Measurements from ENCODE around the gene LANCL3. TPM values are rescaled to one million over a fixed set of nuclear protein-coding genes. Genes with fewer than 3 reads are reported as not detected.

The LANCL3 gene
- total RNA-seq, 1 experiment from 2014 or later = 1.5 TPM

DNA sequence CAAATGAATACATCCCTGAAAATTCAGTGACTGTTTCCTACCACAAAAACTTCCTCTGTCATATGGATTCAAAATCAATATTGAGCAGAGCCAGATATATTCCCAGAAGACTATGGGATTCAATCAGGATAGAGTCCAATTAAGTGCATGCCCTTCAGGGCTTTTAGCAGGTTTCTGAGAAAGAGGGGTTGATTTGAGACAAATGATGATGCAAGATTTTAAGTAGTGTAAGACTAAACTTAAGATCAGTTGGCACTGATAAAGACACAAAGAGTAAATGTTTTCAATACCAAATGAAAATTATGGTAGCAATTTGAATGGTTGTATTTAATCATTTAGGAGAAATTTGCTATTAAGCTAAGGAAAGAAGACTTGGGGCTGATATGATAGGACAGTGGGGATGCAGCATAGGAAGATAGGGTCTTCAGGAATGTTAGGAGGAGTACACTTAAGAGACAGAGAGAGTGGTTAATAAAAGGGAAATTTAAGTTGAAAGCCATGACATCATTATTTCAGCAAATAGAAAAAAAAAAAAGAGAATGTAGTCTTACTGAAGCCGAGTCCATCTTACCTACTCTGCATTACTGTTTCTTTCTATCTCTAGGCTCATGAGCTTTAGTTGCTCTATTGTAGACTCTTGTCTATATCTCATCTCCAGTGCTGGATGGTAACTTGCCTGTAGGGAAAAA lies 82.1 kb downstream of the LANCL3 start:
- intact Hi-C loops (cut with micrococcal nuclease; ENCODE audit: unreplicated experiment) = no loop called here
- DNase-seq = no peak
- Histone ChIP-seq H3K4me3 (no peak overlapping the region), H3F3A (ENCODE audit: insufficient read depth, low read depth) (no peaks in the 10 kb centered on the region), H2AFZ (no peak overlapping the region), H3K79me2 (ENCODE audit: low read depth) (no peaks in the 10 kb centered on the region), H4K20me1 (ENCODE audit: insufficient read depth) (no peaks in the 10 kb centered on the region), H3K27ac (no peak overlapping the region), H3K27me3 (ENCODE audit: insufficient read depth, low read depth) (no peaks in the 10 kb centered on the region), H3K9me3 (ENCODE audit: insufficient read depth, low read depth) (no peaks in the 10 kb centered on the region), H3K4me1 (replicated peaks; ENCODE audit: insufficient read depth) (no peaks in the 10 kb centered on the region), H3K36me3 (ENCODE audit: low read depth) (no peaks in the 10 kb centered on the region), H3K9me2 (ENCODE audit: insufficient read depth) (no peaks in the 10 kb centered on the region), H3K4me2 (no peak overlapping the region)
- BruUV-seq (replicated peaks) = no TSS peak
- TF ChIP-seq EZH2 (IDR thresholded peaks at IDR 0.05; ENCODE audit: low read depth) = no peak
- TF ChIP-seq, protein P1, sequence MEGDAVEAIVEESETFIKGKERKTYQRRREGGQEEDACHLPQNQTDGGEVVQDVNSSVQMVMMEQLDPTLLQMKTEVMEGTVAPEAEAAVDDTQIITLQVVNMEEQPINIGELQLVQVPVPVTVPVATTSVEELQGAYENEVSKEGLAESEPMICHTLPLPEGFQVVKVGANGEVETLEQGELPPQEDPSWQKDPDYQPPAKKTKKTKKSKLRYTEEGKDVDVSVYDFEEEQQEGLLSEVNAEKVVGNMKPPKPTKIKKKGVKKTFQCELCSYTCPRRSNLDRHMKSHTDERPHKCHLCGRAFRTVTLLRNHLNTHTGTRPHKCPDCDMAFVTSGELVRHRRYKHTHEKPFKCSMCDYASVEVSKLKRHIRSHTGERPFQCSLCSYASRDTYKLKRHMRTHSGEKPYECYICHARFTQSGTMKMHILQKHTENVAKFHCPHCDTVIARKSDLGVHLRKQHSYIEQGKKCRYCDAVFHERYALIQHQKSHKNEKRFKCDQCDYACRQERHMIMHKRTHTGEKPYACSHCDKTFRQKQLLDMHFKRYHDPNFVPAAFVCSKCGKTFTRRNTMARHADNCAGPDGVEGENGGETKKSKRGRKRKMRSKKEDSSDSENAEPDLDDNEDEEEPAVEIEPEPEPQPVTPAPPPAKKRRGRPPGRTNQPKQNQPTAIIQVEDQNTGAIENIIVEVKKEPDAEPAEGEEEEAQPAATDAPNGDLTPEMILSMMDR (conservative IDR thresholded peaks at IDR 0.05) = no peak
- ChIA-PET POLR2A (ENCODE audit: unreplicated experiment) (no interaction called here), CTCF (no interaction called here)

DNA sequence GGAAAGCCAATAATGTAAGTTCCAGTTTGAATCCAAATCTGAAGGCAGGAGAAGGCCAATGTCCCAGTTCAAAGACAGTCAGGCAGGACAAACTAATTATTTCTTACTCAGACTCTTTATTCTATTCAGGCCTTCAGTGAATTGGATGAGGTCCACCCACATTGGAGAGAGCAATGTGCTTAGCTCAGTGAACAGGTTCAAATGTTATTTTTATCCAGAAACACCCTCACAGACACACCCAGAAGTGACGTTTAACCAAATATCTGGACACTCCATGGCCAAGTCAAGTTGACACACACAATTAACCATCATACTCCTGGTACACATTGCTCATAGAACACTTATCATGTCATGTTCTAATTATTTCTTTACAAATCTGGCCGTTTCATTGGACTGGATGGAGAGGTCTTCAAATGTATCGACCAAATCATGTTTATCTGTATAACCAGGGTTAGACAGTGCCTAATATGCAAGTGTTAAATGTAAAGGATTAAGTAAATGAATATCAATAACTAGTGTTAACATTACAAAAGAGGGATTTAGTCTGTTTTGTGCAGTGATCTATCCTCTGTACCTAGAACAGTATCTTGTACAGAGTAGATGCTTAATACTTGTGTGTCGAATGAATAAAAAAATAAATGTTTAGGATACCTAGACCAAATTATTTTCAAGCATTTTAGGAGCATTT lies 87.0 kb downstream of the LANCL3 start:
- no TSS peak for BruUV-seq (replicated peaks)
- Histone ChIP-seq H3K27ac (no peak overlapping the region), H3K4me1 (replicated peaks; ENCODE audit: insufficient read depth) (no peaks in the 10 kb centered on the region), H4K20me1 (ENCODE audit: insufficient read depth) (no peaks in the 10 kb centered on the region), H2AFZ (no peak overlapping the region), H3K4me3 (no peak overlapping the region), H3K9me2 (ENCODE audit: insufficient read depth) (no peaks in the 10 kb centered on the region), H3F3A (ENCODE audit: insufficient read depth, low read depth) (no peaks in the 10 kb centered on the region), H3K27me3 (ENCODE audit: insufficient read depth, low read depth) (no peaks in the 10 kb centered on the region), H3K79me2 (ENCODE audit: low read depth) (no peaks in the 10 kb centered on the region), H3K4me2 (no peak overlapping the region), H3K9me3 (ENCODE audit: insufficient read depth, low read depth) (no peaks in the 10 kb centered on the region), H3K36me3 (ENCODE audit: low read depth) (no peaks in the 10 kb centered on the region)
- TF ChIP-seq EZH2 (IDR thresholded peaks at IDR 0.05; ENCODE audit: low read depth) = no peak
- TF ChIP-seq, protein P1 (conservative IDR thresholded peaks at IDR 0.05) = no peak
- ChIA-PET POLR2A (ENCODE audit: unreplicated experiment) (no interaction called here), CTCF (no interaction called here)
- no peak for DNase-seq
- intact Hi-C loops (cut with micrococcal nuclease; ENCODE audit: unreplicated experiment) = no loop called here

- Histone ChIP-seq H3K79me2 (ENCODE audit: low read depth) (no peaks in the 10 kb centered on the region), H3K4me2 (no peak overlapping the region), H3K9me2 (ENCODE audit: insufficient read depth) (no peaks in the 10 kb centered on the region), H3K27ac (no peak overlapping the region), H3K27me3 (ENCODE audit: insufficient read depth, low read depth) (no peaks in the 10 kb centered on the region), H3K36me3 (ENCODE audit: low read depth) (no peaks in the 10 kb centered on the region), H4K20me1 (ENCODE audit: insufficient read depth) (no peaks in the 10 kb centered on the region), H3F3A (ENCODE audit: insufficient read depth, low read depth) (no peaks in the 10 kb centered on the region), H3K9me3 (ENCODE audit: insufficient read depth, low read depth) (no peaks in the 10 kb centered on the region), H2AFZ (no peak overlapping the region), H3K4me3 (no peak overlapping the region), H3K4me1 (replicated peaks; ENCODE audit: insufficient read depth) (no peaks in the 10 kb centered on the region)
- intact Hi-C loops (cut with micrococcal nuclease; ENCODE audit: unreplicated experiment) = no loop called here
- DNase-seq = no peak
- ChIA-PET CTCF (no interaction called here), POLR2A (ENCODE audit: unreplicated experiment) (no interaction called here)
- no TSS peak for BruUV-seq (replicated peaks)
- no peak for TF ChIP-seq EZH2 (IDR thresholded peaks at IDR 0.05; ENCODE audit: low read depth)
- TF ChIP-seq, protein P1 (conservative IDR thresholded peaks at IDR 0.05) = no peak
These were observed 87.6 kb downstream of the LANCL3 start for GRCh38 chrX:37659047-37659446.
